Uterus (tissue), 2 donors: ENCODE results near the gene ZSCAN1.

ENCODE experiments used
- CTCF ChIP-seq, 4 experiments: fragments of 200-600 bp in 2 of 4; fragments of 450-650 bp in 2 of 4; sonication (generic) in 2 of 4; IDR thresholded peaks; one replicate each; pipeline ENCODE4 v1.5.1; 2016 to 2019; ENCODE audit warnings: antibody characterized with exemption in 4 of 4, mild to moderate bottlenecking in 2 of 4, moderate library complexity in 1 of 4
- POLR2A ChIP-seq, 2 donors: fragments of 450-650 bp; IDR thresholded peaks; one replicate each; pipeline ENCODE4 v1.6.1; 2016; ENCODE audit warnings: antibody characterized with exemption in 2 of 2, mild to moderate bottlenecking in 1 of 2, moderate library complexity in 1 of 2

GRCh38 chr19:58042495-58043340 lies 8.9 kb downstream of the ZSCAN1 start:
- TF ChIP-seq CTCF (IDR thresholded peaks at IDR 0.05), result no peak
- TF ChIP-seq POLR2A (IDR thresholded peaks at IDR 0.05), result no peak
